ENCODE measurements around the gene BSCL2. TPM values are rescaled to one million over a fixed set of nuclear protein-coding genes. Genes with fewer than 3 reads are reported as not detected.

The BSCL2 gene
- total and polyA plus RNA-seq, 8 donors, result 30.3 to 151 (median 53.6) TPM

GRCh38 chr11:62665599-62666258, 41.5 kb downstream of the BSCL2 start:
- no peaks in the 10 kb centered on the region for H3K9me3 ChIP-seq
- H3K4me3 ChIP-seq, result peak overlapping the region; percentile 48 to 79 (median 72)
- FAIRE-seq, result no peak
- peak overlapping the region; percentile 51 to 84 (median 80) for H3K27ac ChIP-seq
- H3K4me1 ChIP-seq, result peaks cover 0 to 38% (median 15%) of the 10 kb centered on the region in 3 donors
- intact Hi-C loops (cut with DNase I), result no loop called here
- no peaks in the 10 kb centered on the region for H3K36me3 ChIP-seq
- peak in 5 of 6 donors; percentile 56 to 85 (median 58) for DNase-seq
- H3K27me3 ChIP-seq, result no peaks in the 10 kb centered on the region
- peak; percentile 42 to 50 (median 46) for ATAC-seq
- WGBS, 2 donors, result 1 to 4% methylated on average over 39 of the region's 39 CpGs
- TF ChIP-seq, protein P1, sequence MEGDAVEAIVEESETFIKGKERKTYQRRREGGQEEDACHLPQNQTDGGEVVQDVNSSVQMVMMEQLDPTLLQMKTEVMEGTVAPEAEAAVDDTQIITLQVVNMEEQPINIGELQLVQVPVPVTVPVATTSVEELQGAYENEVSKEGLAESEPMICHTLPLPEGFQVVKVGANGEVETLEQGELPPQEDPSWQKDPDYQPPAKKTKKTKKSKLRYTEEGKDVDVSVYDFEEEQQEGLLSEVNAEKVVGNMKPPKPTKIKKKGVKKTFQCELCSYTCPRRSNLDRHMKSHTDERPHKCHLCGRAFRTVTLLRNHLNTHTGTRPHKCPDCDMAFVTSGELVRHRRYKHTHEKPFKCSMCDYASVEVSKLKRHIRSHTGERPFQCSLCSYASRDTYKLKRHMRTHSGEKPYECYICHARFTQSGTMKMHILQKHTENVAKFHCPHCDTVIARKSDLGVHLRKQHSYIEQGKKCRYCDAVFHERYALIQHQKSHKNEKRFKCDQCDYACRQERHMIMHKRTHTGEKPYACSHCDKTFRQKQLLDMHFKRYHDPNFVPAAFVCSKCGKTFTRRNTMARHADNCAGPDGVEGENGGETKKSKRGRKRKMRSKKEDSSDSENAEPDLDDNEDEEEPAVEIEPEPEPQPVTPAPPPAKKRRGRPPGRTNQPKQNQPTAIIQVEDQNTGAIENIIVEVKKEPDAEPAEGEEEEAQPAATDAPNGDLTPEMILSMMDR (IDR thresholded peaks at IDR 0.05), result no peak

DNA sequence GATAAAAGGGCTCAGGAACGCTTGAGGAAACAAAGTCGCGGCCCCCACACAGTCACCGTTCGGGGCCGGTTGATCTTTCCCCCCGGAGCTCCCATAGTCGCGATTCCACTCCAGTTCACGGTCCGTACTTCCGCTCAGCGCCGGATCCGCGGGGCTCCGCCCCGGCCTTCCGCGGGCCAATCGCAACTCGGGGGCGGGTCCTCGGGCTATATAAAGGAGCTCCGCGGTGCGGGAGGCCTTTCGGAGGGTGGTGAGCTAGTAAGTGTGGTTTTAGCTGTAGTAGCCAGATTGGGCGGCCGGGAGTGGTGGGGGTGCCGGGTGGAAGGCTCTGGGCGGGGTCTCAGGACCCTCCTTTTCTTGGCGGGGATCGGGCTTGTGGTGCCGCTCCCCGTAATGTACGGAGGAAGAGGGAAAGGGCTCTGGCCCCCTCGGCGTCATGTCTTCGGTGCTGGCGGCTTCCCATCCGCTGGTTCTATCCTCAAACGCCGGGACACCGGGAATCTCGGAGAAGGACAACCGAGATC, 42.1 kb downstream of the BSCL2 start, which contains the start of the genes C11orf98 and CSKMT:
TSS of gene C11orf98 (minus strand) at position 136 of the 524 bp plus-strand sequence. CDS start at position 95, 41 bp downstream.
TSS of gene CSKMT (plus strand) at position 238 of the 524 bp plus-strand sequence. CDS start 568 bp downstream, outside the sequence.
- DNase-seq (peak; percentile 92 to 98 (median 96)), ATAC-seq (peak; percentile 94 to 98 (median 96)), FAIRE-seq (no peak)
- Histone ChIP-seq H3K4me3 (peak within 1 kb of the TSS; percentile 48 to 79 (median 72)), H3K27ac (peak within 1 kb of the TSS; percentile 51 to 84 (median 80)), H3K4me1 (peaks cover 0 to 32% (median 12%) of the 10 kb centered on the region in 3 donors), H3K36me3 (no peaks in the 10 kb centered on the region), H3K27me3 (no peaks in the 10 kb centered on the region), H3K9me3 (no peaks in the 10 kb centered on the region)
- TF ChIP-seq, protein P1 (IDR thresholded peaks at IDR 0.05), result no peak
- intact Hi-C loops (cut with DNase I), result no loop called here
- WGBS, 2 donors, result 0 to 1% methylated on average over 42 to 47 of the region's 47 CpGs

DNA sequence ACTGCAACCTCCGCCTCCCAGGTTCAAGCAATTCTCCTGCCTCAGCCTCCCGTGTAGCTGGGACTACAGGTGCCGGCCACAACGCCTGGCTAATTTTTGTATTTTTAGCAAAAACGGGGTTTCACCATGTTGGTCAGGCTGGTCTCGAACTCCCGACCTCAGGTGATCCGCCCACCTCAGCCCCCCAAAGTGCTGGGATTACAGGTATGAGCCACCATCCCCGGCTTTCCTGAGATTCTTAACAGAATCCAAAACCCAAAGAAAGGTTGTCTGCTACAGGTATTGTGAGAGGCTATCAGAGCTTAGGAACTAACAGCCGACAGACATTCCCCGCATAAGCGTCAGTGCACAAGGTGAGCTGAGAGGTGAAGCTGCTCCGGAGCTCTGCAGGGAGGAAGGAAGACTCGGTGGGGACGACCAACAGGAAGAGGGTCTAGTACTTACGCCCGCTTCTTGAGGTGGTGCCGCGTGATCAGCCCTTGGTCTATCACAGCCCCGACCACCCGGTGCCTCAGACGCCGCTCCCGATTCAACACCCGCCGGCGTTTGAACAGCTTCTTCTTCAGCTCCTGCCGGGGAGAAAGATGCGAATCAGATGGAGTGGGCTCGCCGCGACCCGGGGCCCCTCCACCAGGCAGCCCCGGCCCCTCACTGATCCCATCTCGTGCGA, 42.7 kb downstream of the BSCL2 start:
- DNase-seq (peak in 4 of 6 donors; percentile 53 to 79 (median 58)), FAIRE-seq (no peak), ATAC-seq (peak; percentile 48 to 68 (median 58))
- Histone ChIP-seq H3K27ac (peak overlapping the region; percentile 51 to 84 (median 80)), H3K36me3 (no peaks in the 10 kb centered on the region), H3K9me3 (no peaks in the 10 kb centered on the region), H3K4me3 (peak overlapping the region; percentile 48 to 79 (median 72)), H3K4me1 (peaks cover 0 to 29% (median 12%) of the 10 kb centered on the region in 3 donors), H3K27me3 (no peaks in the 10 kb centered on the region)
- TF ChIP-seq, protein P1 (IDR thresholded peaks at IDR 0.05), result no peak
- intact Hi-C loops (cut with DNase I), result no loop called here
- 3% methylated on average over 34 to 36 of the region's 36 CpGs for WGBS, 2 donors

DNA sequence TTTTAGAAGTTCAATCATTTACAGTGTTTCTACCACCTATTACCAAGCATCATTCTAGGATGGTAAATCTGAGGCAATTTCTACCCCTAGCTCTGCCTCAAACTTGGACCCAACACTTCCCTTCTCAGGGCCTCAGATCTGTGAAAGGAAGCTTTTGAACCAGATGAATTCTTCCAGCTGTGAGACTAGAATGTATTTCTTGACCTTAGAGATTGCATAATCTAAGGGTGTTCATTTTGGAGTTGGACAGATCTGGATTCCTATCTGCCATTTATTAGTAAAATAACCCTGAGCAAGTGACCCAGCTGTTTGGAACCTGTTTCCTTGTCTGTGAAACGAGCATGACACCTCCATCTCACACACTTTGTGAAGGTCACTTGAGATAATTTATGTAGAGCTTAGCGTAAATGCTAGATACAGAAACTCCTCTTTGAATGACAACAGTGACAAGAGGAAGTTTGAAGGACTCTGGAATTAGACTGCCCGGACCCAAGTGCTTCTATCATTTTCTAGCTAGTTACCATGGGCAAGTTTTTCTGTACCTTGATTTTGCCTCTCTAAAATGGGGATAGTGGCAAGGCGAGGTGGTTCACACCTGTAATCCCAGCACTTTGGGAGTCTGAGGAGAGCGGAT, 50.3 kb downstream of the BSCL2 start:
- Histone ChIP-seq H3K27ac (no peak overlapping the region), H3K4me1 (peaks cover 0 to 3% (median 2%) of the 10 kb centered on the region in 3 donors), H3K9me3 (no peaks in the 10 kb centered on the region), H3K4me3 (no peak overlapping the region), H3K27me3 (no peaks in the 10 kb centered on the region), H3K36me3 (no peaks in the 10 kb centered on the region)
- TF ChIP-seq, protein P1 (IDR thresholded peaks at IDR 0.05), result no peak
- intact Hi-C loops (cut with DNase I), result no loop called here
- WGBS, 2 donors, result 52 to 61% methylated on average over 5 of the region's 5 CpGs
- DNase-seq, result no peak
- ATAC-seq, result no peak
- no peak for FAIRE-seq
